ENCODE data around the gene BTG4.

GRCh38 chr11:111528557-111528956, 16.4 kb upstream of the BTG4 start:
- peak in 1 of 2 donors; percentile 38 for TF ChIP-seq CTCF (conservative IDR thresholded peaks at IDR 0.05 in 1 of 2, IDR thresholded peaks at IDR 0.05 in 1 of 2; ENCODE audit: extremely low read depth in 1 of 2, insufficient read depth in 1 of 2, low read depth in 1 of 2, low read length in 2 of 2)
- no peak for TF ChIP-seq EZH2 (IDR thresholded peaks at IDR 0.05; ENCODE audit: borderline replicate concordance, low read length)

Data from mammary epithelial cell (primary cell).